ENCODE results near the gene HOXB6.
A peak's percentile ranks its signal among the peaks of the same experiment; 100 is the strongest.

Gene HOXB6

DNA sequence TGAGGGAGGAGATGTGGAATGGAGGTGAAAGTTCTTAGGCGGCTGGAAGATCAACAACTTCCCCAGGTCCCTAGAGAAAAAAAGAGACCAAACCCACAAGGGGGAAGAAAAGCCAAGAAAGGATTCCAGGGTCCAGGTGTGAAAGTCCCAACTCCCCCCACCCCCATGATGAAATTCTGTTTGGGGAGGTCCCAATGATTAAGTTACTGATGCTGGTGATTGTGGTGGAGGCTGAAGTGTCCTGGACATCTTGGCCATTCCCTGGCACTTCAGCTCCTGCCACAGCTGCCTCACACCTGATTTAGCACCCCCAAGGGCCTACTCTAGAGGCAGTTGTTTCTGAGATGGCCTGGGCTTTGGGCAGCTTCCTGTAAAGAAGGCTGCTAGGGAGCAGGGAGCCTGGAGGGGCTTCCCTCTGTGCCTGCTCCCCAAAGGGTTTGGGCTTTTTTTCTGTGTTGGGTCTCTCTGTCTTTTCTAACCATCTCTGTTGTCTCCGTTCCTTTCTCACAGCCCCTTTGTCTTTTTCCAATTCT lies 39.7 kb downstream of the HOXB6 start:
- no peak for DNase-seq

DNA sequence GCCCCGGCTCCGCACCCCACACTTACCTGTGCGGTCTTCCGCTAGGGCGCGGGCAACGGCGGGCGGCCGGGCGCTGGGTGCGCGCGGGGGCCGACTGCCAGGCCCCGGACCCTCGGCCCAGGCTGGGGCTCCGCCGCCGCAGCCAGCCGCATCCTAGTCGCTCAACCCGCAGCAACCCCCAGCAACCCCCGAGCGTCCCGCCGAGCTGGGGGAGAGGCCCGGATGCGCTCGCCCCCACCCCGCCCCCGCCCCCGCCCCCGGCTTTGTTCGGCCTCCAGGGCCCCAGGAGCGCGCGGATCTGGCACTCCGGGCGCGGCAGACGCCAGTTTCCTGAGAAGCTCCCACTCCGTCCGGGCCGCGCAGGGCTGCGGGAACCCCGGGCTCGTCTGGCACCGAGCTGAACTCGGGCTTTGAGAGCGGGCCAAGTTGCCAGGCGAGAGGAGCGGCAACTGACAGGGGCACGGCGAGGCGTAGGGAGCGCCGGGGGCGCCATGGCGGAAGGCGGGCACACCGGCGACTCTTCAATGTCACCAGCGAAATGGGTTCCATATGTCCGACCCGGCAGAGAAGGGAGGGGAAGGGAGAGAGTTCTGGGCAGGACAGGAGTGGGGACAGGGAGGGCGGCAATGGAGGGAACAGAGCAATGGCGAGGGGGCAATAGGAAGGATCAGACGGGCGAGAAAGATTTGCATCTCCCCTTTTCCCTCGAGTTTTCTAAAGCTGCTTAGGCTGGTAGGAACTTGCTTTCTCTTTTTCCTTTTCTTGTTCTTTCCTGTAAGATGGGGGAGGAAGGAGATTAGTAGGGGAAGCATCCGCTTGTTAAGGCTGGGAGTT lies 40.4 kb downstream of the HOXB6 start:
- no peak for DNase-seq

DNA sequence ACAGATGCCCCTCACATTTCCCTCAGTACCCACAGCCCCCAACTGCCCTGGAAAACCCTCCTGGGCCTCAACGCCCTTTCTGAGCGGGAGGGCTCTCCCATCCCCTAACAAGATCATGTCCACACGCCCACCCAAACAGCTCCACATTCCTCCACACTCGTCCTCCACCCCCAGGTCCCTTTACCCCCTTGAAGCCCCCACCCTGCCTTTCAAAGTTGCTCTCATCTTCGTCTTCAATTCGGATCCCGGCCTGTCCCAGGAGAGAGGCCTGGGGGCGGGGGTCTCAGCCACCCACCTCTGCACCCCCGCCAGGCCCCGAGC lies 41.0 kb downstream of the HOXB6 start:
- no peak for DNase-seq

DNA sequence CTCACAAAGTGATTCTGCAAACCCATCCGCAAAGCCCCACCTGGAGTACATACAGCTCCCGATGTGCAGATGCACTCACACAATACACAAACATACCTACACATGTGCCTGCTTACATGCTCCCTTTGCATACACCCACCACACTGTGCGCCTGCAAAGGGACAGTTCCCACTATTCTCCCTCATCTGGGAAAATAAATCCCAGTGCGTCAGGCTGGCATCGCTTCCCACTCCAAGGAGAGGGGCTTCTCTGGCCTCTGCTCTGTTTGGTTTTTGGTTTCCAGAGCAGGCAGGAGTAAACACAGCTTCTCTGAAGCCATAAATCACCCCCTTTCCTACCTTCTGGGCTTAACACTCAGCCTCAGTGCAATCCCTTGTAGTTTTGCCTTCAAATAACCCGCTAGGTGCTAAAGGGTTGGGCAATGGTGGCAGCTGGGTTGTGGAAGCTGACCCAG lies 41.4 kb downstream of the HOXB6 start:
- no peak for DNase-seq

DNA sequence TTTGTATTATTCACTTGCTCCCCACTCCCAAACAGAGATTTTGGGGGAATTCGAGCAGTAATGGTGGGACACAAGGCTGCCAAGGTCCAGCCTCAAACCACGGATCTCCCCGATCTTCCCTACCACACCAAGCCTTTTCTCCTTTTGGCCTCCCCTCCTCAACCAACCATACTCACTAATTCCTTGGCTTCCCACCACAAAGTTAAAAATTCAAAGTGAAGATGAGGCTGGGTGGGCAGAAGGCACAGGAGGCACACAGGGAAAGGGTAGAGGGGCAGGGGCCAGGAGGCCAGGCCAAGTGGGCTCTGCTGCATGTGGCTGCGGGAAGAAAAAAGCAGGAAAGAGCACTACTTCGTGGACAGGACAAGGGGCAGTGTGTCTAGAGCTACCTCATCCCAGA lies 41.9 kb downstream of the HOXB6 start:
- DNase-seq: no peak

DNA sequence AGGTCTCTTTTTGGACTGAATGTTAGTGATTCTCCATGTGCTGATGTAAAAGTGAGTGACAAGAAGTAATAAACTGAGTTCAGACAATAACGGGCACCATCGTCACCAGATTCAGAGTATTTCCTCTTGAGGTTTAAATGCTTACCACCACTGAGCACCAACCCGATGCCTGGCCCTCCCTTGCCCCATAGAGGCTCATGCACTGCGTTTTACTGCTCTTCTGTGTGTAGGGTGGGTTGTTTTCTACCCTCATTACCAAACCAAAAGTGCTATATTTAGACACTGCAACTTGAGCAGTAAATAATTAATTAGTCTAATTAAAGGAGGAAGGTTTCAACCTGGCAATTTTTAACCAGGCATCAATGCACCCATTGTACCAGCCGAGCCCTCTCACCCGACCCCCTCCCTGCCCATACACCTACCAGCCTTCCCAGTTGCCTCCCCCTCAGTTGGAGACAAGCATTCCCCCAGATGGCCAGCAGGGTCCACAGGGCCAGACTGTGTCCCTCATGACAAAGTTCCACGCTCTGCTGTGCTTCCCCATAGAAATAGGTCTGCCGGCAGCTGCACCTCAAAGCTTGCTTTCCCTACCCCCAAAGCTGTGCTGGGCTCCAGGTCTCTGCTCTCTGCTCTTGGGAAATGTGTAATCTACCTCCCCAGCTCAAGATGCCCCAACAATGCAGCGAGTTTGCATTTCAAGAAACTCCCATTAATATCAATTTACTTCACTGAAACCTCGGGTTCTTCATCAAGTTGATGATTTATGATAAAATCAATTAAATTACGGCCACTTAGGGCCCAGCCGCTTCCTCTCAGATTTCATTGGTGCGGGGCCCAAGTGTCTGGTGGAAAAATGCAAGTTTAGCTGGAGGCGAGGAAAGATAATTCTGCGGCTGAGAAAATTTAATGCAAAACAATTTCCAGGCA lies 42.6 kb downstream of the HOXB6 start:
- DNase-seq: no peak

DNA sequence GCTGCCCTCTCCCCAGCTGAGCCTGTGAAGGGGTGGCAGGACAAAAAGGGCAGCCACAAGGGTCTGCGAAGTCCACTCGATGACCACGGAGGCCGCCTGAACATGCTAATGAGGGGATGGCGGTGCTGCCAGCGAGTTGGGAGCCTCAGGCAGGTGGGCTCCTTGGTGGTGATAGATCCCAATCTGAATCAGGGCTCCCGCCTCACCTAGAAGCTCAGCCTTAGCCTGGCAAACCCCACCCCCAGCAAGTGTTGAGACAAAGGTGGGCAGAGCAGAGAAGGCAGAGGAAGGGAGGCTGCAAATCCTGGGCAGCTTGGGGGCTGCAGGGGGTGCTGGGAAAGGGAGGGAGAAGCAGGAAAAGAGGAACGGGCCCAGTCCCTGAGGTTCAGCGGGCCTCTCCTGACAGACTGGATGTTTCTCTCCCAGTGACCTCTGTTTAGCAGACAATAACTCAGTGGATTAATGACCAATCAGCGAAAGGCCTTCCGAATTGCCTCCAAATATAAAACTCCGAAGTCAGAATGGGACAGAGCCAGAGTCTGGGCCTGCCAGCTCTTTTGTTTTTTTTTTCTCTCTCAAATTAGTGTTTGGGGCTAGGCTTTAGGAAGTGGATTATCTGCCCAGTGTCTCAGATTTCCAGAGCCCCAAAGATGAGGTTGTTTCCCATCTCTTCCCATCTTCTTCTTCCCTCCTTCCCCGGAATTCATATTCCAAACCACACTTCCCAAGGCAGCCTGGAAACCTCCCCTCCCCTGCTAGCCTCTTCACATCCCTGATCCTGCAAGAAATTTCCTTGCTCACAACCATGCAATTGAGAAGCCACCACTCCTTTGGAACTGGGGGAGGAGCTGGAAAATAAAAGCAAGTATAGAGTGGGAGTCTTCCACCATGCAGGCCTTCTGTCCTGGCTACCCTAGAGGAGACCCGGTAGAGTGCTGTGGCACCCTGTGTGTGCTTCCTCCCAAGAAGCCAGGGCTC lies 44.7 kb downstream of the HOXB6 start:
- no peak for DNase-seq

DNA sequence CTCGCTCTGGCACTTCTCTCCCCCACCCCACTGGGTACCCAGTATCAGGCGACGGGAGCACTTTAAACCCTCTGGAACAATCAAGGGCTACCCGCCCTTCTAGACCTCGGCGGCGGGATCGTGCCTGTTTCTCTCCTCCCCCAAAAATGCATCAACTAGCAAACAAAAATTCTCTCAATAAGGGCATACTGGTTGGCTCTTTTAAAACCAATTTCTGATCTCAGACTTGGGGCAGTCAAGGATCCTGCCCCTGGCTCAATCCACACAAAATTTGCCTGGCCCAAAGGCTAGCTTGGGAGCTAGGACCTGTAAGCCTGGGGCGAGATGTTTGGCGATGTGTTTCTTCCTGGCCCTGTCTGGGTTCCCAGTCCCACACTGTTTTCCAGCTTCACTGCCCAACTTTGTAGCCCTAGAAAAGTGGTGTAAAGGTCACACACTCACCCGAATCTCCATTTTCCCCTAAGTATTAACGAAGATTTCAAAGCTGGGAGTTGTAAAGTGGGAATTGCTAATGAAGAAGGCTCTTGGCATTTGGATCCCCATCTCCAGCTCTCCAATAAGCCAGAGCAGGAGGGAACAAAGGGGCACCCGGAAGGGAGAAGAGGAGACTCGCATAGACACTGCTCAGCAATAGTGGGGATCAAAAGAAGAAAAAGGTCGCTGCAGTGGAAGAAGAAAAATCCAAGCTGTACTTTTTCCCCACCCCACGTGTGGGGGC lies 45.5 kb downstream of the HOXB6 start:
- DNase-seq: no peak

DNA sequence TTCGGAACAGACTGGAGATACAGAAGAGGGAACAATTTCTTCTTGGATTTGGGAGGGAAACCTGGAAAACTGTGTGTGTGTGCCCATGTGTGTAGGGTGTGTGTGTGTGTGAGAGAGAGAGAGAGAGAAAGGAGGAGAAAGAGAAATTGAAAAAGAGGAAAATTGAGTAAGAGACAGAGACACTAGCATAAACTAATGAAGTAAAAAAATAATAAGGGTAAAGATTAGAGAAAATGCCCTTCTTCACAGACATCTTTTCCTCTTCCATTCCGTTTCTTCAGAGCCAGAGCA lies 46.0 kb downstream of the HOXB6 start:
- DNase-seq: no peak

DNA sequence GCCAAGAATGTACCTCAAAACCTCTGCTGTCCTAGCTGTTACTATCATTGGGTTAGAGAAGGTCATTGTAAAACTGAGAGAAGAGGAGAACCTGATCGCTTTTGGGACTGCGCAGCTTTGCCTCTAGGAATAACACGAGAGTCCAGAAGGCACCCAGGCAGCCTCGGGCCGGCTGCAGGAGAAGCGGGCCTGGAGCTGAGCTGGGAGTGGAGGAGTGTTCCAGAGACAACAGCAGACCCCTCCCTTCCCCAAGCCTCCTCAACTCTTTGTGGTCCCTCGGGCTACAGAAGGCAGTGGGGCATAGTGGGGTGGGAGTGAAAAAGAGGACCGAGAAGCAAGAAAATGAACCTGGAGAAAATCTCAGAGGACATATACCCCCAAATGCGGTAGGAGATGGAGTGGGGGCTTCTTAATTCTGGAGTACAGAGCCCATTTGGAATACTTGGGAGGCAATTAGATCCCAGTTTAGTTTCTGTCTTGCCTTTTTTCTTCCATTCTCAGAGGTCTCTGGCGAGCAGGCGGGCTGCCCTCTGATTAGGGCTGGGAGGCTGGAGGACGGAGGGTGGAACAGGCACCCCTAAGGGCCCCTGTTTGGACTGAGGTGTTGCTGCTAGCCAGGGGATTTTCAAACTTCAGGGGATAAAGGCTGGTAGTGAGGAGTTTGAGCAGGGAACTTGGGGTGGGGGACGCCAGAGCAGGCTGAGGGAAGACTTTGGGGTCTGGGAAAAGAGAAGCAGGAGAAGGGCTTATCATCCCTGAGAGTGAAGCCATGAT lies 46.5 kb downstream of the HOXB6 start:
- DNase-seq: no peak

DNA sequence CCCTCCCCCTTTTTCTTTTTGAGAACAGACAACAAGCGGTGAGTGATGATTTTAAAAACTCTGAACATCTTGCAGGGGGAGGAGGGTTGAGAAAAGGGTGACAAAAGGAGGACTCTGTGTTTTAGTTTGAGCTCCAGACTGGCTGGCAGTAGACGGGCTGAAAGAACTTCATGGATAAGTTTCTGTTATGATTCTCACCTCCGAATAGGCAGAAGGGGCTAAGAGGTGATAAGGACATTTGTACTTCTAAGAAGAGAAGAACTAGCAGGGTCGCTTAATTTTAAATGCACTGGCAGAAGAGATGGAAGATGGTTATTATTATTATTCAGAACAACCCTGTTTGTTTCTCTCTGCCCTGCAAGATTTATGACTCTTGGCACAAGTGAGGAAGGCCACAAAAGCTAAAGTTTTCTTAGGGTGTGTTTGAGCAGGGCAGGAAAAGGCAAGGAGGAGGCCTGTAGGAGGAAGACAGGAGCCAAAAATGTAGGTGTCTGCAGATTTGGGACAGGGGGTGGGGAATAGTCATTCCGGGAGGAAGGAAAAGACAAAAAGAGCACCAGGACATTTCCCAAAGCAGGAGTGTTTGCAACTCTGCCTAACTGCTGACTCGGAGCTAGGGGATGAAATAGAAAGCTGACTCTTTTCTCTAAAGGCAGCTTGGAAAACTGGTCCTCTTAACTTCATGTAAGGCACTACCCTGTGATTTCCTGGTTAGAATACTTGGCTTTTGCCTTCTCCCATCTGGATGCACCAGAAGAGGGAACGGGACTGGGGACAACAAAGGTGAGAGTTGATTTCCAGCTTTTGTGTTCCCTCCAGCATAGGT lies 48.0 kb downstream of the HOXB6 start:
- DNase-seq: no peak

DNA sequence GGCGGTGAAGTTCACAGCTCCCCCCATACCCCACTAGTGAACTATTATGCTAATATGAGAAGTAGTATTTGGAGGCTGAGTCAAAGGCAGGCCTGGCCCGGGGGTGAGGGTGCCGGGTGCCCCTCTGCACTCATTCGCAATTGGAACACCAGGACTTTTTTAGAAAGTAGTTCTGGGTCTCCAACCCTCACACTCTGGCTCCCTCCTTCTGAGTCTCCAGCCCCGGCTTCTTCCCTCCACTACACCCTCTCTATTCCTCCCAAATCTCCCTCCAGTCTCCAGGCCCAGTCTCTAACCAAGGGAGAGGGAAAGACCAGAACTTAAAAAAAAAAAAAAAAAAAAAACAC lies 48.6 kb downstream of the HOXB6 start:
- no peak for DNase-seq

DNA sequence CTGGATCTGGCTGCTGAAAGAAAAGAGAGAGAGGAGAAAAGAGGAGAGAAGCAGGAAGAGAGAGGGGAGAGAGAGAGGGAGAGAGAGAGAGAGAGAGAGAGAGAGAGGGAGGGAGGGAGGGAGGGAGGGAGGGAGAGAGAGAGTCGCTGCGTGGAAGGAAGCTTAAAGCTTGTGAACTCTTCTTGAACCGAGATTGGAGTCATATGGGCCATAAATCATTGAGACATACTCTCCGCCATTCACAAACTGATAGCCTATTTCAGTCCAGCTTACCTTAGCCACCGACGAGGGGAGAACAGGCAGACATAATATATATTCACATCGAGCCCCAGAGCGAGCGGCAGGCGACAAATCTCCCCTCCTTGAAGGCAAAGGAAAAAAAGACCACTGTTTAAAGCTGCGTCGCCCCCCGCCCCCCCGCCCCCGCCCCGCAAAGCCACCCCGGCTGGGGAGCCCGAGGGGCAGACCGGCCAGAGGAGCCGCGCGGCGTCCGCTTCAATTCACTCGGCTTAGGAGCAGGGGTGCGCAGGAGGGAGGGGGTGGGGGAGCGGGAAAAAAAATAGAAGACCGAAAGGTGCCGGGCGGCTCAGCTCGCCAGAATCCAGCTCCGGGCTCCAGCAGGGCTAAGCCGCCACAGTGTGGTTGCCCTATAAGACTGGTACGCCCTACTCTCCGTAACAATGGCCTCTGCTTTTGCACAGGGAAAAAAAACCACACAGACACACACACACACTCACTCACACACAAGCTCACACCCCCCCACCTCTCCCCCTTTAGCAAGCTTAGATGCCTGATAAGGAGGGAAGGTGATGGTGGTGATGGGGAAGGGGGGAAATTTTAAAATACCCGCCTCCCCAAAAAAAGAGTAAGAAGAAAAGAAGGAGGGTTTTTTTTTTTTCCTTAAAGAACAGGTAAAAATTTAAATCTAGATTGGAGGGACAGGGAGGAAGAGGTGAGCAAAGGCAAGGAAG lies 49.2 kb downstream of the HOXB6 start:
- DNase-seq: peak; percentile 77

DNA sequence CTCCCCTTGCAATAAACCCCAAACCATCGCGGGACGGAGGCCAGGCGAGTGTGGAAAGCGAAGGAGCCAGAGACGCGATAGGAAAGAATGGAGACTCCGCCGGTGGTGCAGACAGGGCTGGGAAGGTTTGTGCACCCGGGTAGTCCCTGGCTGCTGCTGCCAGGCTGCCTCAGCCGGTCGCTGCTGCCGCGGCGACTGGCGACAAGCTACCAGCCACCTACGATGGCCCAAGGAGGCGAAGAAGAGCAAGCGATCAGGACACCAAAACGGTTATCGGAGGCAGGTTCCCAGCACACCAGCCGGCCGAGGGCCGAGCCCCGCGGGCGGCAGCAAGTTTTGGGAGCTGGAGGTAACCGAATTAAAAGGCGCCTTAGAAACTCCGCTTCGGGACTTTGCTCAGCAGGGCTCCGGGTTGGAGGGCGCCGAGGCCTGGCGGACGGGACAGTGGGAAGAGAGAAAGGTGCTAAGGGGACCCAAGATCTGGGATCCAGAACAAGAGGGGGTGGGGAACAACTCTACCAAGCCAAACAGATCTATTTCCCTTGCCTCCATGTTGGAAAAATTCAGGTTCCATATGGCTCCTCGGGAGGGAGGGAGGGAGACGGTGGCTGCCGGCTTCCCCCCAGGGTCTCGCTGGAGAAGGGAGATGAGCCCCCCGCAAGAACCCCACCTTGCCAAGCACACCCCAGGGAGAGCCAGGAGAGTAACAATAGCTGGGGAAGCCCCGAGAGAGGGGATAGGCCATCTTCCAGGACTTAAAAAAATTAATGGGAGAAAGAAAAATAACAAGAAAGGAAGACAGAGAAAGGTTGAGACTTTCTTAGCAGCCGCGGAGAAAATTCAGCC lies 50.2 kb downstream of the HOXB6 start:
- no peak for DNase-seq

DNA sequence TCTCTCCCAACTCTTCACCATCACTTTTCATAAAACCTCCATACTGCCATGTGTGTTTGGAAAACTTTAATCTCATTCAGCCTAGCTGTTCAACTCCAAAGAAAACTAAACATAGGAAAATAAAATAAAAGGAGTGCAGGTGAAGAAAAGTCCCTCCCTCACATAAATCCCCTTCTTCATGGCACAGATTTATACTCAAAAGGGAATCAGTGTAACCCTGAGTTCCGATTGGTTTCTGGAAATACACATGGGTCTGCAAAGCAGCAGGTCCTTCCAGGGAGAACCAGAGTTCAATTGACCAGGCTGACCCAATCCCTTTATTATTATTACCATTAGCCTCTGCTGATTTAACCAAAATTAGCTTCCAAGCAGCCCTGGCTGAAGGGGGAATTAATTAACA lies 51.0 kb downstream of the HOXB6 start:
- no peak for DNase-seq

DNA sequence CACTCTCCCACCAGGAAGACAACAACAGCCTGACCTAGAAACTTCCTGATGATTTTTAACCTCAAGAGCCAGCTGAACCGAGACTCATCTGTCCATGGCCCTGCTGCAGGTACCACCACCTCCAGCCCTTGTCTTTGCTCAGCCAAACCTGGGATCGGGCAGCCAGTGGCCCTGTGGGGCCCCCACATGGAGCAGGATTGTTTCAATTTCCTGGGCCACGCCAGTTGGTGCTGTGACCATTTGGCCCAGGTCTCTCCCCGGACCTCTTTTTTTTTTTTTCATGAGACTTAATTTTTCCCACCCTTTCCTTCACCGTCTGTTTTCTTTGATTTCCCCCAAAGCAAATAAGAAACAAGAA lies 51.6 kb downstream of the HOXB6 start:
- no peak for DNase-seq

DNA sequence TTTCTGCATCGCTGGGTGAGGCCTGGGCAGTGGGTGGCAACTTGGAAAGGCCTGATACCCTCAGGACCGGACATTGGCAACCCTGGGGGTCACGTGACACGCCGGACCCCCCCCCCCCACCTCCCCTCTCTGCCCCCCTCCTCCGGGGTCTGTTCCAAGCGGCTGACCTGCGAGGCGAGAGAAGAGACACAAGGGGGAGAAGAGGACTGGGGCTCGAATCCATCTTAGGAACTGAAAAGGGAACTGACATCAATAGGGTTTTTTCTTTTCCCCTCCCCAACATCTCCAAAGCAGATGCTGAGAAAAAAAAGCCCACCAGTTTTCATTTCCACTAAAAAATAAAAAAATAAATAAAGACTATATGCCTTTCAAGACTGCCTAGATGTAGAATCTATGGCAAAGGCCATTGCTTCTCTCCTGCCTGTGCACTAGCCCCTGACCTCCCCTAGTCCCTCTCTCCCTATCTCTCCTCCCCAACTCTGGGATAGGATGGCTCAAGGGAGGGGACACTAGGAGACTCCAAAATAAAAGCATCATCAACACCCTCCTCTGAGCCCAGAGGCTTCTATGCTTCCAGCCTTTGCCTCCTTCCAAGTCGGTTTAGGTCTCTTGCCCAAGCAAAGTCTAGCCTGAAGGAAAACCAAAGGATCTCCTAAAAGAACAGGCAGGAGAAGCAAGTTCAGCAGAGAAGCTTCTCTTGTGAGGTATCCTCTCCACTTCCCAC lies 52.2 kb downstream of the HOXB6 start:
- DNase-seq: peak; percentile 77
